GM19025 (cell line): ENCODE data around the gene LRRC45.
"Not testable (repeated sequence)": the region's sequence is repeated elsewhere in the genome, so short reads cannot be mapped to it uniquely, and the experiment has no call there.

Source experiments
- ATAC-seq: cut with Tn5 transposase; IDR thresholded peaks from one replicate; pipeline ENCODE4 v1.9.1; 2021; ENCODE audit warnings: mild to moderate bottlenecking, low read depth, moderate library complexity; ENCODE audit not compliant: unreplicated experiment

The LRRC45 gene

DNA sequence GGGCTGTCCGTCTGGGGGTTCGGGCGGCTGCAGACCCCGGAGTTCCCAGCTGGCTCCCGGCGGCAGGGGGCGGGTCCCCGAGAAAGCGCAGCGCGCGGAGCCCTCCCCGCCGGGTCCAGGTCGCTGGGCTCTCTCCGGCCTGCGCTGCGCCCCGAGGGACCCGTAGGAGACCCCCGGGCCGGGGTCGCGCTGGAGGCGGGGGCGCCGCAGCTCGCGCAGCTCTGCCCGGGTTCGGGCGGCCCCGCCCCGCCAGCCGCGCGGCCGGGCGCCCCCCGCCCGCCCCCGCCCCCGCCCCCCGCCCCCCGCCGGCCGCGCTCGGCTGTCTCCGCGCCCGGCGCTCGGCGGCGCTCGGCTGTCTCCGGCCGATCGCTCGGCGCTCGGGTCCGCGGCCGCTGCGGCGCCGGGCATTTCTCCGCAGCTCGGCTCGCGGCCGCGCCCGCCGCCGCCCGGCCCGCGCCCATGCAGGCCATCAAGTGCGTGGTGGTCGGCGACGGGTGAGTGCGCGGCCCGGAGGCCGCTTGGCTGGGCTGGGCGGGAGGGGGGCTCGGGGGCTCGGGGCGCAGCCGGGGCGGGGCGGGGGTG is 8.3 kb downstream of the LRRC45 start, which contains the start of gene RAC3:
TSS of gene RAC3 (plus strand) at position 376 of the 582 bp plus-strand sequence. CDS start at position 460, 84 bp downstream.
- no peak for ATAC-seq

DNA sequence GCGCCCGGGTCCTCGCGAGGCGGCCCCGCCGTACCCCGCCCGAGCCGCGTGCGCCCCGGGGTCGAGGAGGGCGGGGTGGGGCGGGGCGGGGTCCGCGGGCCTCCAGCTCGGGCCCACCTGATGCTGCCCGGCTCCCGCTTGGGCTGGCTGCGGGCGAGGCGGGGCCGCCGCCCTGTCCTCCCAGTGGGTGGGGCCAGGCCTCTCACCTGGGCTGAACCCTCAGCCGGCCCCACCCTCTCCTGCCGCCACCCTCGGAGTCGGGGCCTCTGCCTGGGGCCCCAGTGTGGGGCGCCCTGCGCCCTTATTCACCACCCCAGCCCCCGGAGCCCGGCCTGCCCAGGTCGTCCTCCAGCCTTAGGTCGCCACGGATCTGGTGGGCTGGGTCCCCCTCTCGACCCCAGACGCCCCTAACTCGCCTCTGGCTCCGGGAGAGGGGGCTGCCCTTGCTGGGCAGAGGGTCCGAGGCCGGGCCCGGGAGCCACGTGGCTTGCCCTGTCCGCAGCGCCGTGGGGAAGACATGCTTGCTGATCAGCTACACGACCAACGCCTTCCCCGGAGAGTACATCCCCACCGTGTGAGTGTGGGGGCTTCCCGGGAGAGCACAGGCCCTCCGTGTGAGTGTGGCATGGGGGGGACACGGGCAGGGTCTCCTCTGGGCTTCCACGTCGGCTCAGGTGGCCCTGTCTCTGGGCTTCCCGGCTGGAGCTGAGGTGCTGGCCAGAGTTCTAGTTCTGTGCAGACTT is 9.0 kb downstream of the LRRC45 start:
- no peak for ATAC-seq

DNA sequence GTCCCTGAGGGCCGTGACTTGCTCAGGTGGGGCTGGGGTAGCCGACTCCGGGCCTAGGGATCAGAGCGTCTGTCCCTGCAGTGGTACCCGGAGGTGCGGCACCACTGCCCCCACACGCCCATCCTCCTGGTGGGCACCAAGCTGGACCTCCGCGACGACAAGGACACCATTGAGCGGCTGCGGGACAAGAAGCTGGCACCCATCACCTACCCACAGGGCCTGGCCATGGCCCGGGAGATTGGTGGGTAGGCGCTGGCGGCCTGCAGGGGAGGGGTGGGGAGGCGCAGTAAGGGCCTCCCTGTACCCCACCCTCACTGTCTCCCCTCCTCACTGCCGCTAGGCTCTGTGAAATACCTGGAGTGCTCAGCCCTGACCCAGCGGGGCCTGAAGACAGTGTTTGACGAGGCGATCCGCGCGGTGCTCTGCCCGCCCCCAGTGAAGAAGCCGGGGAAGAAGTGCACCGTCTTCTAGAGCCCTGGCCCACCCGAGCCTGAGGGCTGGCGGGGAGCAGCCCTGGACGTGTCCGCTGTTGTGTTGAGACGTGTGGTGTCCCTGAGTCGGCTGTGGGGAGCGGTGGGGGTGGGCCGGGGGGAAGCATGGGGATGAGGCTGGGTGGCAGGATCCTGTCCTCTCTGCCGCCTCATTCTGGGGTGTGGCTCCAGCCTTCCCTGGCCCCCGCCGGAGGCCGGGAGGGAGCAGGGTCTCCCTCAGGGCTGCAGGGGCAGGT is 10.4 kb downstream of the LRRC45 start:
- no peak for ATAC-seq

DNA sequence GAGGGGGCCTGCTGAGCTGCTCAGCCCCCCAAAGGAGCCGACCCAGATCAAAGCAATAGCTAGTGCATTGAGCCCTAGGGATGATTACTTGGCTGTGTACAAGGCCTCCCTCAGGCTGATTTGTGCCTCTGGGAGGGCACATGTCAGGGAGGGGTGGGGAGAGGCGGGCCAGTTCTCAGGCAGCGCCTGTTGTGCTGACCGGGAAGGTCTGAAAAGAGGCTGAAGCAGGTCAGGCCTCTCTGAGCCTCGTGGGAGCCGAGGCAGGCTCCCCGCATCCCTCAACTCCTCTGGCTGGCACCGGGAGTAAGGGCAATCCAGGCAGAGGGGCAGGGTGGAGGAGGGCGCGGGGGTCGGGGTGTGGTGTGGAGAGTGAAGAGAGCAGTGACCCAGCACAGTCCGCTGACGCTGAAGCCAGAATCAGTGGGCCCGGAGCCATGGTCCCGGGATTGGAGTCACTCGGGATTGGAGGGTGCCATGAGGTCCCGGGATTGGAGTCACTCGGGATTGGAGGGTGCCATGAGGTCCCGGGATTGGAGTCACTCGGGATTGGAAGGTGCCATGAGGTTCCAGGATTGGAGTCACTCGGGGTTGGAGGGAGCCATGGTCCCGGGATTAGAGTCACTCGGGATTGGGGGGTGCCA is 11.4 kb downstream of the LRRC45 start:
- ATAC-seq, result no peak

DNA sequence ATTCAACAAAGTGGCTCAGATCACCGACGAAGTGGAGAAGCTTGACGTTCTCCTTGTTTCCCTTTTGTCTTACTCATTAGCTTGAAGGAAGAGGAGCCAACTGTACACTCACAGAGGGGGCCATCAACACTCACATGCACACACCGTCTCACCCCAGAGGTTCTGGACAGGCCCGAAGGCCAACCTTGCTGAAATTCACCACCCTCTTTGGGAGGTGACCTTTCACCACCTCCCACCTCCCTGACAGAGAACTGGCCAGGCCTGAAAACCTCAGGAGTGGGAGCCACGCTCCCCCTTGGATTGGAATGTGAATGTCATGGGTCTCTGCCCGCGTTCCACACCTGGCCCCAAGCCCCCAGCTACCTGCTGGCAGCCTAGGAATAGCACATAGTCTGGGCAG is 12.4 kb downstream of the LRRC45 start:
- ATAC-seq, result no peak

DNA sequence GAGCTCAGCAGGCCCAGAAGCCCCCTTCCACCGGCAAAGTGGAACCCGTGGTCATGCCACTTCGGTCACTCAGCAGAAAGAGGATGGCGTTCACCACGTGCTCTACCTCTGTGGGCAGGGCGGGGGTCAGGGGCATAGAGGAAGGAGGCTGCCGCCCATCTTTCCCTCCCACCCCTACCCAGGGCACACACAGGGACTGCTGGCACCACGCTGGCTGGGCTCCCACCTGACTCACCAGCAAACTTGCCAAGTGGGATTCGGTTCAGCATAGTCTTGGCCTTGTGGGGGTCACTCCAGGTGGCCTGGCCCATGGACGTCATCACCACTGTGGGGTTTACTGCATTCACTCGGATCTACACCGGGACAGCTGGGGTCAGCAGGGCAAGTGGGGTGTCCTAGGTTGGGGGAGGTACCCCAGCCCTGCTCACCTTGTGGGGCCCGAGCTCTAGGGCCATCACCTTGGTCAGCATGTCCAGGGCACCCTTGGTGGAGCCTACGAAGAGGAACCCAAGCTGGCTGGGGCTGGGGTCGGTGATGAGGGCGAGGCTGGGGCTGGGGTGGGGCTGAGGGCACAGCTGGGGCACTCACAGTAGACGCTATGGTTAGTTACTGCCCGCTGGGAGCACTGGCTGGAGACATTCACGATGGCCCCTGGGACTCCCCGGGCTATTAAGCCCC is 13.0 kb downstream of the LRRC45 start:
- ATAC-seq, result no peak

DNA sequence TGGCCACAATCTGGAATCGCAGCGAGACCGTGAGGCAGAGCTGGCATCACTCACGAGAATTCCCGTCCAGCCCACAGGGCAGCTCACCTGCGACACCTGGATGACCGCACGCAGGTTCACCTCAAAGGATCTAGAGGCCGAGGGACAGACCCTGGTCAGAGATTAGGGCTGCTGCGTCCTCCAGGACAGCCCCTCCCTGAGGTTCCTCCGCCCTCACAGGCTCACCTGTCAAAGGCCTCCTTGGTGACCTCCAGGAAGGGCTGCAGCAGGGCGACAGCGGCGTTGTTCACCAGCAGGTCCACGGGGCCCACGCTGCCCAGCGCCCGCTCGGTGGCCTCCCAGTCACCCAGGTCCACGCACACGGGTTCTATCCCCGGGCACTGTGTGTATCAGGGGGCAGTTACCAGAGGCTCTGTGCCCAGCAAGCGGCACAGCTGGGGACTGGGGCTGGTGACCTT is 13.6 kb downstream of the LRRC45 start:
- no peak for ATAC-seq

DNA sequence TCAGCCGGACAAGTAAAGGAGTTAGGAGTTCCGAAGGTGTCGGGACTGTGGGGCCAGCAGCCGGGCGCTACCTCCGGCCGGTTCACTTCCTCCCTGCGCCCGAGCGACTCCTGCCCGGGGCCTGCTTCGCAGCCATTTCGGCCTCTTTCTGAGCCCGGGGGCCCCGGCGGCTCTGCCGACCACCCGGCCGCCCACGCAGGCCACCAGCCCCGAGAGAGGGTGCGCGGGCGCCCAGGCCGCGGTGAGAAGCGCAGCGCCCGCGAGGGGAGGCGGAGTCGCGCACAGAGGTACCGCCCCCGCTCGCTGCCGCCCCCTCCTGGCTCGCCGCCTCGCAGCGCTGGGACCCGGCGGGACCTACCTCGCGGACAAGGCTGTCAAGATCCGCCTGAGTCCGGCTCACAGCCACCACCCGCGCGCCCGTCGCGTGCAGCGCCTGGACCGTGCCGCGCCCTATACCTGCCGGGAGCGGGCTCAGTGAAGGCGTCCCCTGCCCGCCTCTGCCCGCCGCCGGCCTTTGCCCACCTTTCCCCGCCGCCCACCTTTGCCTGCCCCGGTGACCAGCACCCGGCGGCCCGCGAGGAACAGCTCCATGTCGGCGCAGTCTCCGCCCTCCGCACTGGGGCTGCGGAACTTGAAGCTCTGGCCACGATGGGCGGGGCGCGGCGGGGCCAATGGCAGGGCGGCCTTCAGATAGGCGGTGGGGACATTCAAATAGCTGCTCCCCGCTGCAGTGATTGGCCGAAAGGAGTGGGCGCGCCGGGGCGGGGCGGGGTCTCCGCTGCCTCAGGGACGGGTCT is 14.2 kb downstream of the LRRC45 start, which contains the start of gene DCXR:
TSS of gene DCXR (minus strand) at position 606 of the 797 bp plus-strand sequence. CDS start at position 591, 15 bp downstream.
- peak; percentile 85 for ATAC-seq

DNA sequence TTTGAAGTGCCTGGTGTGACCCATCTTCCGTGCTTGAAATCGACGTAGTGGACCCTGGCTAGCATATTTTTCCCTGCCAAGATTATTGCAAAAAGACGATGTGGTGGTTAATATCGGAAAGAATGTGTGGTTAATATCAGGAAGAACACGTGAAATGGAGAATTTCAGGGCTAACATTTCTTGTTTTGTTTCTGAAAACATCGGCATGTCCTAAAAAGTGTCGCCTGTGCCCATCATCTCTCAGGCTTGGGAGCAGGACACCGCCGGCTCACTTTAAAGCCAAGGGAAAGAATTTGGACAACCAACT is 14.7 kb downstream of the LRRC45 start:
- ATAC-seq, result no peak

DNA sequence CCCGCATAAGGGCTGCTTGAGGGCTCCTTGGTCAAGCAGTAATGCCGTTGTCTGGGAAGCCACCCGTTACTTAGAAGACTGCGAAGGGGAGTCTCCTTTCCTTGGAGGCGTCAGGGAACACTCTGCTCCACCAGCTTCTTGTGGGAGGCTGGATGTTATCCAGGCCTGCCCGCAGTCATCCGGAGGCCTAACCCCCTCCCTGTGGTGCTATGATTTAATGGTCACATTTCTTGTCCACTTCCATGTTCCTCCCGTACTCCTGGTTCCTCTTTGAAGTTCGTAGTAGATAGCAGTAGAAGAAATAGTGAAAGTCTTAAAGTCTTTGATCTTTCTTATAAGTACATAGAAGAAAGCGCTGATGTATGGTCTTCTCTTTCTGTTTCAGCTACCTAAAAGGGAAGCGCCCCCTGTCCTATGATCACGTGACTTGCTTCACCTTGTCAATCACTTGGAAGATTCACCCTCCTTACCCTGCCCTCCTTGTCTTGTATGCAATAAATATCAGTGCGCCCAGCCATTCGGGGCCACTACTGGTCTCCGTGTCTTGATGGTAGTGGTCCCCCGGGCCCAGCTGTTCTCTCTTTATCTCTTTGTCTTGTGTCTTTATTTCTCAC is 15.8 kb downstream of the LRRC45 start:
- not testable (repeated sequence) for ATAC-seq

DNA sequence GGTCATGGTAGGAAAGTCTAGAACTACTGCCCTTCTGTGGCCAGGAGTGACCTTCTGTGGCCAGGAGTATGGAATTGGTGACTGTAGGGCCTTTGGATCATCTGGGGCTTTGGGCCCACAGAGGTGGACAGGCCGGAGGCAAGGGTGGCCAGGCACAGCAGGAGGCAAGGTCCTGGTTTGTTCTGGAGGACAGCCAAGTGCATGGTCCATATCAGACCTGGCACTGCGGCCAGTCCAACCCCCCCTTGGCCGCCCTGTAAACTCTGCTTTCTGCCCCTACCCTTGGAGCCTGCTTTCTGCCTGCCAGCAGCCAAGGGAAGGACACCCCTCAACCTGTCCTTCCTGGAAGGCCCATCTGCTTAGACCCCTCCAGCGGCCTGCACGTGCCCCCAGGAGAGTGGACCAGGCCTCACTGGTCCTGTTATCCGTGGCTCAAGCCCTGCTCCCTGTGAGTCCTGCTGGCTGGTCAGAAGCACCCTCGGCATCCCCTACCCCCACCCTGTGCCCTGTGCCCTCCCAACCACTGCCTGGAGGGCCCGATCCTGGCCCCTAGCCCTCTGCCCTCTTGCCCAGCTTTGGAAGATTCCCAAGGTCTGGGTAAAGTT is 16.7 kb downstream of the LRRC45 start:
- no peak for ATAC-seq

DNA sequence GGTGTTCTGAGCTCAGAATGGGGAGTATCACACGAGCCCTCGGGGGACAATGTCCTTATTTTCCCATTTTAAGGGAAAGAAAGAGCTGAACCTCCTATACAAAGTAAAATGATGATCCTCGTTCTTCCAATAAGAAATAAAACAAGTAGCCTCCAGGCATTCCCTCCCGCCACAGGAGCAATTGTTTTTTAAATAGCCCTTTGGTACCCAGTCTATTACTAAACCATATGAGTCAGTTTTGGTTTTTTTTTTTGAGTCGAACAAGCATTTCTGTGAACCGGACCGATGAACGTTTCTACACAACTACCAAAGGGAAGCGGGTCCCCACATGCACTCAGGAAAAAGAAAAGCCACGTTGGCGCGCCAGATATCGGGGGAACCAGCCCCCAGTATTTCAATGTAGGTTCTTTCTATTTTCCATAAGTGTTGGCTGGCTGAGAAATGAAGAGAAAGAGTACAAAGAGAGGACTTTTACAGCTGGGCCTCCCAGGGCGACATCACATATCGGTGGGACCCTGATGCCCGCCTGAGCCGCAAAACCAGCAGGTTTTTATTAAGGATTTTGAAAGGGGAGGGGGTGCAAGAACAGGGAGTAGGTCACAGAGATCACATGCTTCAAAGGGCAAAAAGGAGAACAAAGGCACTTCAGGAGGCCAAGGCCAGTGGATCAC is 18.2 kb downstream of the LRRC45 start:
- ATAC-seq, result no peak

DNA sequence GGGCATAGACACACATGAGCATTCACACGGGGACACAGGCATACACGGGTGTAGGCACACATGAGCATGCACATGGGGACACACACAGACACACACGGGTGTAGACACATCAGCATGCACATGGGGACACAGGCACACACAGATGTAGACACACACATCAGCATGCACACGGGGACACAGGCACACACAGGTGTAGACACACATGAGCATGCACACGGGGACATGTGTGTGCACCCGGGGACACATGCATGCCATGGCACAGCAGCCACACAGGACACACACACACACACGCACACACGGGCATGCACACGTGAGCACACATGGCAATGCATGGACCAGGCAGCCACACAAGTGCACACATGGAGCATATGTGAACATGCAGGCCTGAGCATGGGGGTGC is 19.5 kb downstream of the LRRC45 start:
- ATAC-seq, result no peak

DNA sequence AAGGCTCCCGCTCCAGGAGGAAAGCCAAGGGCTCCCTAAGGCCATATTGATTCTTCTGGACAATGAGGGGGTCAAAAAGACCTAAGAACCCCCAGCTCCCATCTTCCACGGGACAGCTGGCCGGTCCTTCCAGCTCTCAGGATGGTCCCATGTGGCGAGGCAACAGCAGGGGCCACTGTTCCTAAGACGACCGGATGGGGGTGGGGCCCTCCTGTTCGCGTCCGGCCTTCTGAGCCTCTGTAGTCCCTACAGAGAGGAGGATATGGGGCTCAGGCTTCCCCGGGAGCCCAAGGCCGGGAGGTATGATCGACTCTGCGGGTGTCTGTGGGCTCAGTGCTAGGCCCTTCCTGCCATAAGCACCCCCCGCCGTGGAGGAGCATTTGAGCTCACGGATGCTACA is 20.4 kb downstream of the LRRC45 start:
- ATAC-seq, result no peak

DNA sequence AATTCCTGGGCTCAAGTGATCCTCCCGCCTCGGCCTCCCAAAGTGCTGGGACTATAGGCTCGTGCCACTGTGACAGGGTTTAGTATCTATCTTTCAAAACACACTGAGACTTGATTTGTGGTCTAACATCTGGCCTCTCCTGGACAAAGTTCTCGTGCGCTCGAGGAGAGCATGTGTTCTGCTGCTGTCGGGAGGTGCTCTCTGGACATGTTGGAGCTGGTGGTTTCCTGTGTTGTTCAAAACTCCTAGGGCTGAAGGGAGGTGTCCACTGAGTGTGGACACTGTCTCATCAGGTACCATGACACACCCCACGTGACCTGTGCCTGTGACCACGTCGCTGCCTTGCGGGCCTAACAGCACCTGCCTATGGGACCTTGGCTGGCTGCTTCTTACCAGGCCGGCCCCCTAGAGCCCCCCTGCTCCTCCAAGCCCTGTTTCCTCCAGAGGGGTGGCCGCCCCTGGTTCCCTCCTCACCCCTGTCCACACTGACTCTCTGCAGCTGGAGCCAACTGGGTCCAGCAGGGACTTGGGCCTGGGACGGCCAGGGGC is 22.9 kb downstream of the LRRC45 start:
- no peak for ATAC-seq

DNA sequence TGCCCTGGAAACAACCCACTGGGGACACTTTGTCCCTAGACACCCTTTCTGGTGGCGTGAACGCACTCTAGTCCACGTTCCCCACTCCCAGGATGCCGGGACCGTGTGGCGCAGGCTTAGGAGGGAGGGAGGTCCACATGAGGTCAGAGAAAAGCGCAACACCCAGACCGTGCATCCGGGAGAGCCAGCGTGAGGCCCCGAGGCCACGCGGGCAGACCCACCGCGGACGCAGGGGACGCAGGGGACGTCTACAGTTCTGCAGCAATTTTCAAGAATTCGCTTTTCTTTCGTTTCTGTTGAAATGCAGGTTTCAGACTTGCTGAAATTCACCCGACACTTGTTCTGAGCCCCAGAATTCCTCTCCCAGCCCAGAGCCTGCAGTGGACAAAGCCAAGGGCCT is 23.8 kb downstream of the LRRC45 start:
- ATAC-seq, result no peak

DNA sequence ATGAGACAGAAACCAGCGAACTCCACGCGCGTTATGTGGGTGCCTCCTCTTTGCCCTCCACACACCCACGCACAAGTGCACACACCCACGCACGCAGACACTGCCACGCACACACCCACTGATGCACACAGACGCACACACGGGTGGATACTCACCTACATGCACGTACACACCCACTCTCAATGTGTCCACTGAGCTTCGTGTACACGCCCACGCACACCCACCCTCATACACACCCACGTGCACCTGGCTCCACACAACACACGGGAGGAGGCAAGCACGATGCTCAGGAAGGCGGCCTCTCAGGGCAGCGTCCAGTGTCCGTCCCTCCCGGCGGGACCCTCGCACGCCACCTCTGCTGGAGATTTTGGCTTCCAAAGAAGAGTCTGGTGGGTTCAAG is 24.3 kb downstream of the LRRC45 start:
- no peak for ATAC-seq

DNA sequence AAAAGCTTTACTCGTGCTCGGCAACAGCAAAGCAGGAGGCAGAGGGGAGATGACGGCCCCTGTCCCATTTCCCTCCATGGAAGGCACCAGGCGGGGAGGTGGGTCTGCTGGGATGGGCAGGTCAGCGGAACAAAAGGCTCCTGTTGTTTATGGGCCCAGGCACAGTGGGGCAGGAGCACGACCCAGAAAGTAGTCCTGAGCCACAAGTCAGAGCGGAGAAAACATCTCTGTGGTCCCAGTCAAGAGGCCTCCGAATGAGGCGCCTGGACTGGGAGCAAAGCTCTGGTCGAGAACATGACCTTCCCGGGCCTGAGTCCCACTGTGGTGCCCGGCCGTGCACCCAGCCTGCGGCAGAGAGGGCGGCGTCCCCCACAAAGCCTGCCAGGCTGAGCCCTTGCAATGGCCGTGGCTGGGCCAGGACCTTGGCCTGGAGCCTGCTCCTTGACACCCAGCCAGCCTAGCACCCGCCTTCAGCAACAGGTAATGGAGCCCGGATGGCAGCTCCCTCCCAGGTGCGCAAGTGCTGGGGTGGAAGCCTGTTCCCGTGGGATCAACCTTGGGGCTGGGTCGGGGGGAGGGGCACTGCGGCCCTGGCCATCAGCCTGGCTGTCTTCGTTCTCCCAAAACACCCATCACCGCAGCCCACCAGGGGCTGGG is 24.9 kb downstream of the LRRC45 start:
- ATAC-seq, result no peak
